LNCaP clone FGC (cell line): Measurements from ENCODE around the gene TMEM145.
"Not testable (repeated sequence)": the region's sequence is repeated elsewhere in the genome, so short reads cannot be mapped to it uniquely, and the experiment has no call there.

Experiments
- DNase-seq: peaks from one replicate; pipeline ENCODE4 v3.0.0-alpha.2; 2011; ENCODE audit warnings: low read depth
- H3K4me3 ChIP-seq: 2 replicates; pipeline ENCODE4 v1.5.1; 2011; ENCODE audit warnings: mild to moderate bottlenecking, low read depth, low read length, control low read depth
- CTCF ChIP-seq: IDR thresholded peaks from 2 replicates; pipeline ENCODE4 v1.5.1; 2012; ENCODE audit warnings: mild to moderate bottlenecking; ENCODE audit not compliant: control insufficient read depth, insufficient read depth; ENCODE audit errors: extremely low read depth

The TMEM145 gene

GRCh38 chr19:42335374-42335936, 22.3 kb downstream of the TMEM145 start:
- no peak for DNase-seq
- H3K4me3 ChIP-seq = no peak overlapping the region
- no peak for TF ChIP-seq CTCF

GRCh38 chr19:42335971-42336370, 22.9 kb downstream of the TMEM145 start:
- DNase-seq = no peak
- no peak for TF ChIP-seq CTCF
- H3K4me3 ChIP-seq = no peak overlapping the region

- peak; percentile 47 for DNase-seq
- not testable (repeated sequence) for H3K4me3 ChIP-seq
These were observed 26.2 kb downstream of the TMEM145 start for GRCh38 chr19:42339126-42339860.

GRCh38 chr19:42339922-42340321, 26.8 kb downstream of the TMEM145 start:
- DNase-seq, H3K4me3 ChIP-seq: not testable (repeated sequence)

GRCh38 chr19:42343344-42344110, 30.4 kb downstream of the TMEM145 start:
- no peak for DNase-seq
- no peak for TF ChIP-seq CTCF
- H3K4me3 ChIP-seq = no peak overlapping the region

GRCh38 chr19:42344336-42344893, 31.3 kb downstream of the TMEM145 start:
- H3K4me3 ChIP-seq = no peak overlapping the region

GRCh38 chr19:42345191-42345812, 32.2 kb downstream of the TMEM145 start:
- DNase-seq = no peak
- TF ChIP-seq CTCF = no peak
- H3K4me3 ChIP-seq = no peak overlapping the region

More at GRCh38 chr19:42344336-42344893, 31.3 kb downstream of the TMEM145 start:
- no peak for TF ChIP-seq CTCF
- DNase-seq = no peak
